COR-L47 (cell line): ENCODE results near the gene TMEM120A.

Source experiments
- DNase-seq: peaks from one replicate; lab custom pipeline; 2025; lab: John Stamatoyannopoulos, UW

Gene TMEM120A

GRCh38 chr7:75980430-75981202, 13.8 kb downstream of the TMEM120A start:
- DNase-seq, result no peak

DNA sequence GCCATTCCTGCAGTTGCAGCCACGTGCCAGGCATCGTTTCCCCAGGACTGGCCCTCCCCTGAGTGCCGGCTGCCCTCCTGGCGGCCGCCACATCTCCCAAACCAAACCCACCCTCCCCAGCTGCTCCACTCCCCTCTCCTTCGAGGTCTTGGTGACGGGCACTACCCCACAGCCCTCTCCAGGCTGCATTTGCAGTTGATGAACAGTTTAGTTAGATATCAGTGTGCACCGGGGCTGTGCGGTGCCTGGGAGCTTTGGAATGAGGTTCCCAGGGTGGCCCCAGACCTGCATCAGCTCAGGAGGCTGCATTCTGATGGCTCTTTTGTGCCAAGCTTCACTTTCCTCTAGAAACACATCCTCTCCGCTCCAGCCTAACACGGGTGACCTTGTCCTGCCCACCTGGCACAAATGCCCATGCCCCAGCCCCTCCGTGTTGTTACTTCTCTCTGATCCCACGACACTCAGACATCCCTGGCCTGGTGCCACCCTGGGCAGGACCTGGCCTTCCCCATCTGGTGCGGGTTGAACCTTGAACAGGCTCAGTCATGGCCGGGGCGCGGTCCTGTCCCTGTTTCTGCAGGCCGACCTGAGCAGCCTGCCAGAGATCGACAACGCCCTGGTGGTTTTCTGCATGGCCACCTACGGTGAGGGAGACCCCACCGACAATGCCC, 14.5 kb downstream of the TMEM120A start:
- no peak for DNase-seq

DNA sequence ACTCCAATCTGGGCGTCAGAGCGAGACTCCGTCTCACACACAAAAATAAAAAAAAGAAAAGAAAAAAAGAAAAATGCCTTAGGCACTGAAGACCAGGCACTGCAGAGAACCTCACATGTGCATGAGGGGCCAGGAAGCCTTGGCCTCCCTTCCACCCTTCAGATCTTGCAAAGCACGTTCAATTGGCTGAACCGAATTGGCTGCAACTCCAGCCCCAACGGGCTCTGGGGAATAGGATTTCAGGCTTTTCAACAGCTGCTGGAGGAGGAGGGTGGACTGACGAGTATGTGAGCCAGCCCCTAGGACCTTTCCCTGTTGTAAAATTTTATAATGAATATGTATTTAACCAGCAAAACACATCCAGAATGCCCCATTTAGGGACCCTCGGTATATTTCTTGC, 16.7 kb downstream of the TMEM120A start:
- DNase-seq, result no peak

- no peak for DNase-seq
Observed at GRCh38 chr7:75971961-75972763, 22.2 kb downstream of the TMEM120A start.

DNA sequence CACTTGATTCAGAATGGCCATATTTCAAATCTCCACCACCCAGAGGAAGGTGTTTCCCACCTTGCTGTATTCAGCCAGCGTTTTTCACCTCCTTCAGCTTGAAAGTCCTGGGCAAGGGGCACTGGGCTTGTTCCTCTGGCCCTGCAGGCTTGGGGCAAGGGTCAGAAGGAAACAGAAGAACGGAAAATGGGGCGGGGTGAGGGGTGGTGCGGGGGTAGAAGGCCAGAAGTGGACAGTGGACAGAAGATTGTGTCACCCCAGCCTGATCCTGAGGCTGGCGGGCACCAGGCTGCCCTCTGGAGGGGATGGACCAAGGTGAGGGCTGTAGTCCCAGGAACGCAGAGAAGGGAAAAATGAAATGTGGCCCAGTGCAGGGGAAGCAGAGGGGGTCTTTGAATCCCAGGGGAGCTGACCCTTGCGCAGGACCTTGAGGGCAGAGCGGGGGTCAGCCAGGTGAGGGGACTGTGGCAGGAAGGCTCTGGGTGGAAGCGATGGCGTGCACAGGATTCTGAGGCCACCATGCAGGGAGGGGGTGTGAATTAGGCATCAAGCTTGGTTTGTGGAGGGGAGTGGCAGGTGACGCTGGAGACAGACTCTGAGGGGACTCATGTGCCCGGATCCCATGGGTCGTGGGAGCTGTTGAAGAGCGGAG, 23.0 kb downstream of the TMEM120A start:
- no peak for DNase-seq

DNA sequence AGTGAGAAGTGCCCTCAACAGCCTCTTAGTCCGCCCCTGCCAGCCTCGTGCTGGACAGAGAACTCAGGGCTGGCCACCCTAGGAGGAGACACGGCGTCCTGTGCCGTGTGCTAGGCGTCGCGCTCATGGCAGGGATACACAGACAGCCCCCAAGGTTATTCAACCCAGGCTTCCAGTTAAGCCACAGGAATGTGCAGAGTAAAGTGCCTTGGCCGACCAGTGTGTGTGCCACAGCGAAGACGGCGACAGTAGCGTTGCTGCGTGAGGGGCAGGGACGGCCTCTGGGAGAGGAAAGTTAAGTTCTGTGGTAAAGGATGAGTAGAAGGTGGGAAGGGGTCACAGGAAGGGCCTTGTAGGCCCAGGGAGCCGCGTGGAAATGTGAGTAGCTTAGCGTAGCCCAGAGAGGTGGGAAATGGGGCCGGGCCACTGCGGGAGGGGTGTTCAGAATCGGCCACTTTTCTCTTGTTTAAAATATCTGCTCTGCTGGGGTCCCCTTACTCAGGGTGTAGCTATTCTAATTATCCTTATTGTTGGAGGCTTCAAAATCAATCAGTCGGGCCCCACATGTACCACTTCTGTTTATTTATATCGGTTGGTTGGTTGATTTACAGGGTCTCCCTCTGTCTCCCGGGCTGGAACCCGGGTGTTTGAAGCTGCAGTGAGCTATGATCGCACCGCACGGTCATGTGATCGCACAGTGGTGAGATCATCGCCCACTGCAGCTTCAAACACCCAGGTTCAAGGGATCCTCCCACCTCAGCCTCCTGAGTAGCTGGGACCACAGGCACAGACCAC, 24.5 kb downstream of the TMEM120A start:
- no peak for DNase-seq

GRCh38 chr7:75969182-75969581, 25.2 kb downstream of the TMEM120A start:
- no peak for DNase-seq

- no peak for DNase-seq
Observed at GRCh38 chr7:75968561-75969001, 25.8 kb downstream of the TMEM120A start.

GRCh38 chr7:75968012-75968411, 26.4 kb downstream of the TMEM120A start:
- no peak for DNase-seq

DNA sequence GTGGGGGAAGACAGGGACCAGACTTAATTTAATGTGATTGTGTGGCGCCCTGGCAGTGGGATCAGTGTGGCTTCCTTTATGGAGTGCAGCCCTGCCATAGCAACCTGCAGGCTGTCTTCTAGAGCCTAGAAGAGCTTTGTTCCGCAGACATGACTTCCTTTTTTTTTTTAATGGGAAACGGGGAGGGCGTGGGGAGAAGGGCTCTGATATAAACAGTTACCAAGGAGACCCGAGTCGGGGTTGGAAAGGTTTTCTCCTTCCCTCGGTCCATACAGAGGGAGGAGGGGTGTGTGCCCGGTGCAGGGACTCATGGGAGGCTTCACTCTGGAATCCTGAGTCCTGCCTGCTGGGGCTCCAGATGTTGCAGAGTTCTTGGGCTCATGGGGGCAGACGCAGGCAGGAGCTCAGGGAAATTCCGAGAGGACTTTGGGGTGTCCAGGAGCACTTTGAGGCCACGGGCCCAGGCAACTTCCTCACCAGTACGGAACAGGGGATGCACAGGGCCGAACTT, 26.9 kb downstream of the TMEM120A start:
- DNase-seq, result peak; percentile 59

- no peak for DNase-seq
Observed at GRCh38 chr7:75967055-75967454, 27.3 kb downstream of the TMEM120A start.

DNA sequence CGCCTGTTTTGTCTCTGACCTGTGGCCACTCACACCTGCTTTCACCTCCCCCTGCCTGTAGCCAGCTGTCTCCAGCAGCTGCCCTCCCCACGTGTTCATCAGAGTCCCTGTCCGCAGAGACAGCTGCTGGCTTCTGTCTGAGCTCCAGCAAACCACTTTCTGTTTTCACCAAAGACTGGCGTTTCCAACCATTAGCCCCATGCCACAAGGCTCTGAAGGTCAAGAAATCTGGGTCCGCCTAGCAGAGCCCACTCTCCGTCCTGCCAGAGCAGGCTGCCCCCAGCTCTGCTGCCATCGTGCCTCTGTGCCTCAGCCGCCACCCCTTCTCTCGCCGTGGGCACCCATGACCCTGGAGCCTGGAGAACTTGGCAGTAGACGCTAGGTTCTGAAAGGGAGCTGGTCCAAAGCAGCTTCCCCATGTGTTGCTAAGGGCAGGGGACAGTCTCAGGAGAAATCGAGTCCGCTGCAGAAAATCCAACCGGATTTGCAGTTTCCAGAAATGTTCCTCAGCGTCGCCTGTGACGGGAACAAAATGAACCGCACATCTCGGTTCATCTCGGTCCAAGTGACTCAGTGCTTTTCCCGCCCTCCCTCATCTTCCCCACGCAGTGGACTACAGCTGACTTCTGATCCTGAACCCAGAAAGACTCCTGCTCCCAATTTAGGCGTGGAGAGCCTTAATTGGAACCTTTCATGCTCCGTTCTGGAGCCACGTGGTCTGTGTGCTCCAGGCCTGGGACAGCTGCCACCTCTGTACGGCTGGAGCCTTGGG, 28.0 kb downstream of the TMEM120A start:
- DNase-seq, result peak; percentile 82

DNA sequence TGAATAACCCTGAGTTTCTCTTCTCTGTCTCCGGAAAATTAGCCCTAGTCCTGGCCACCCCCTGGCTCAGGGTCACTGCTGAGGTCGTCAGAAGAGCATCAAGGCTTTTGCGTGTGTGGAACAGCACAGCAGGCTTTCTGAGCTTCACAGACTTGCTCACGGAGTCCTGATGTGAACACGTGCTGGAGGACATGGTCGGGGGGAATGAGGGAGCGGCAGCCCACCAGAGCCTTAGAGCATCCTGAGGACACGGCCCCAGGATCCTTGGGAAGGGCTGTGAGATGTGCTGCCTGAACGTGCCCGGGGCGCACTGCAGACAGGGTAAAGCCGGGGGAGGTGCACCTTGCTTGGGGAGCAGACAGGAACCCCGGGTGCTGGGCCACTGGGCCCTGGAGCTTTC, 28.8 kb downstream of the TMEM120A start:
- DNase-seq, result no peak

- no peak for DNase-seq
Observed at GRCh38 chr7:75963381-75963995, 30.9 kb downstream of the TMEM120A start.

DNA sequence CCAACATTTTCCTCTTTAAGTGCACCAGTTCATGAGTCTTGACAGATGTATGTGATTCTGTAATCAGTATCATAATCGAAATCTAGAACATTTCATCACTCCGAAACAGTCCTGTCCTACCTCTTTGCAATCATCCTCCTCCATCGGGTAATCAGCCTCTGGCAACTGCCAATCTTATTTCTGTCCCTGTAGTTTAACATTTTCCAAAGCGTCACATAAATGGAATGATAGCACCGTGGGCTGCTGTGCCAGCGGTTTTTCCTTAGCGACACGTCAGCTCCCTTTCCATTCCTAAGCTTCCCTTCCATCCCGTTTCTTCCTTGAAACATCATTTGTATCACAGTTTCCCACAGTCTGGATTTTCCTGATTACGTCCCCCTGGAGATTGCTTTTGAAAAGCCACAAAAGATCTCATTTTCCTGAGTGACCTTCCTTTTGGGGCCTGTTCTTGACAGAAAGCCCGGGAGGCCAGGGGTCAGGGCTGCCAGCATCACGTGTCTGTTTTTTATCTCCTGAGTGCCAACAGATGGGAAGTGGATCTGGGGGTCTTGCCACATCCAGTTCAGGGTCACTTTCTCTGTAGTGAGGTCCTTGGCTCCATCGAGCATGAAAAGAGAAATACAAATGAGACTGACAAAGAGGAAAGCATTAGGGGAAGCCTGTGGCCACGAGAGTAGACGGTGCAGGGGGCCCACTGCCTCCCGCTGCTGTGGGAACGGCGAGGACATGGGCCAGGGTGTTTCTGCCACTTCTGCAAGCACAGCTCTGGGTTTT, 31.6 kb downstream of the TMEM120A start:
- no peak for DNase-seq

DNA sequence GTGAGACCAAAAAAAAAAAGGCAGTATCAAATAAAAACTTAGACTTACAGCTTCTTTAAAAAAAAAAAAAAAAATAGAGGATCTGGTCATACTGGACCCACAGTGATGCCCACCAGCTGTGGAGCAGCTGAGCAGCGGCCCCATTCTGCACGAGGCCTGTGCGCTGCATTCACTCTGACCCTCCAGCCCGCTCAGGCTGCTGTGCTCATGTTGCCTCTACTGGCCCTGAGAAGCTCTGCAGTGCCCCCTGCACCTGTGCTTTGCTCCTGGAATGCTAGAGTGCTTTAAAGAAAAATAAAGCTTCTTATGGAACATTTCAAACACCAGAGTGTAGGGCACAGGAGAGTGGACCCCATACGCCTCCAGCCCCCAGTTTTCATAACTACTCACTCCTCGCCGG, 33.2 kb downstream of the TMEM120A start:
- no peak for DNase-seq

DNA sequence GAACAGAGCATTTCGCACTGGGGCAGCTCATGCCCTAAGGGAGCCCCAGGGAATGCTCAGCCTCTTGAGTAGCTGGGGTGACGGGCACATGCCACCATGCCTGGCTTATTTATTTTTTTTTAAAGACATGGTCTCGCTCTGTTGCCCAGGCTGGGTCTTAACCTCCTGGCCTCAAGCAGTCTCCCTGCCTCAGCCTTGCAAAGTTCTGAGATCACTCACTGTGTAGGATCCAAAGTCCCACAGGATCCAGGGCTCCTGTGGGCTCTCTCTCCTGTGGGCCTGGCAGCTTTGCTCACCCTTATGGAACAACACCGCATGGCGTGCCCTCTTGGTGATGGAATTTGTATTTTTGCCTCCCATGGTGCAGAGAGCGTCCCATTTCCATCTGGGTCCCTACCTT, 34.0 kb downstream of the TMEM120A start:
- DNase-seq, result no peak

DNA sequence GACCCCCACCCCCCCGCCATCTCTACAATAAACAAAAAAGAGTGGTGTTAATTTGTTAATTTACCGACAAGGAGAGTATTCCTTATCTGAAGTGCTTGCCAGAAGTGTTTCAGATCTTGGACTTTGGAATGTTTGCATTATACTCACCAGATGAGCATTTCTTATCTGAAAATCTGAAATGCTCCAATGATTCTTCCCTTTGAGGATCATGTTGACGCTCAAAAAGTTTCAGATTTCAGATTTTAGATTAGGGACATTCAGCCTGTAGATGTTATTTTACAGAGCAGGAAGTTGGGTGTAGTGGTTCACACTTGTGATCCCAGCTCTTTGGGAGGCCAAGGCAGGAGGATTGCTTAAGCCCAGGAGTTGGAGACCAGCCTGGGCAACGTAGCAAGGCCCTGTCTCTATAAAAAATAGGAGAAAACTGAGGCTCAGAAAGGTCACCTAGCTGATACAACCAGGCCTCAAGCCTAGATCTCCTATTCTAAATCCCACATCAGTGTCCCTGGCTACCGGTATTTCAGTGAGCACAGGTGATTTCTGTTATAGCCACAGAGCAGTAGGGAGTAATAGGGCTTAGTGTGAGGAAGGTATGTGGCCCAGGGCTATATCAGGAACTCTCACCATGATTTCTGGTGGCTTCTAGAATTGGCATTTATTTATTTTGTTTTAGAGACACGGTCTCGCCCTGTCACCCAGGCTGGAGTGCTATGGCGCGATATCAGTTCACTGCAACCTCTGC, 35.4 kb downstream of the TMEM120A start:
- DNase-seq, result no peak
